H9 (cell line): ENCODE data around the gene EXOG. TPM values are rescaled to one million over a fixed set of nuclear protein-coding genes. Genes with fewer than 3 reads are reported as not detected.
A peak's percentile ranks its signal among the peaks of the same experiment; 100 is the strongest.

Experiments
- DNase-seq: peaks from one replicate; pipeline ENCODE4 v3.0.0-alpha.2; 2017
- H2AFZ ChIP-seq: one replicate; pipeline ENCODE4 v1.6.1; 2013; ENCODE audit warnings: mild to moderate bottlenecking, low read length, control low read depth, moderate library complexity
- H2AK5ac ChIP-seq: 2 replicates; pipeline ENCODE4 v1.6.1; 2013; ENCODE audit warnings: low read length, control low read depth, mixed read lengths; ENCODE audit not compliant: insufficient read length
- H2BK120ac ChIP-seq: one replicate; pipeline ENCODE4 v1.6.1; 2013; ENCODE audit warnings: low read depth, mild to moderate bottlenecking, low read length, control low read depth, inconsistent platforms; ENCODE audit not compliant: poor library complexity, severe bottlenecking
- H2BK12ac ChIP-seq: 2 replicates; pipeline ENCODE4 v1.6.1; 2013; ENCODE audit warnings: low read length, control low read depth, mixed read lengths, low read depth; ENCODE audit not compliant: insufficient read length
- H2BK15ac ChIP-seq: 2 replicates; pipeline ENCODE4 v1.6.1; 2013; ENCODE audit warnings: low read depth, low read length, control low read depth
- H2BK20ac ChIP-seq: one replicate; pipeline ENCODE4 v1.6.1; 2013; ENCODE audit warnings: low read depth, mild to moderate bottlenecking, low read length, control low read depth, inconsistent platforms; ENCODE audit not compliant: poor library complexity, severe bottlenecking
- H2BK5ac ChIP-seq: 2 replicates; pipeline ENCODE4 v1.6.1; 2013; ENCODE audit warnings: low read length, control low read depth, mixed read lengths; ENCODE audit not compliant: insufficient read length
- H3K14ac ChIP-seq: 2 replicates; pipeline ENCODE4 v1.6.1; 2013; ENCODE audit warnings: low read length, control low read depth; ENCODE audit not compliant: insufficient read depth
- H3K18ac ChIP-seq: 2 replicates; pipeline ENCODE4 v1.6.1; 2013; ENCODE audit warnings: low read depth, mild to moderate bottlenecking, mixed read lengths, low read length, control low read depth; ENCODE audit not compliant: insufficient read length
- H3K23ac ChIP-seq: 2 replicates; pipeline ENCODE4 v1.6.1; 2013; ENCODE audit warnings: low read length, control low read depth, mixed read lengths, low read depth; ENCODE audit not compliant: insufficient read length
- H3K23me2 ChIP-seq: 2 replicates; pipeline ENCODE4 v1.6.1; 2013; ENCODE audit warnings: low read depth, mild to moderate bottlenecking, mixed read lengths, low read length, control low read depth; ENCODE audit not compliant: insufficient read length, poor library complexity, severe bottlenecking
- H3K27ac ChIP-seq: 2 replicates; pipeline ENCODE4 v1.5.1; 2013; ENCODE audit warnings: low read length, control low read depth, mixed read lengths, low read depth; ENCODE audit not compliant: insufficient read length
- H3K27me3 ChIP-seq: 2 replicates; pipeline ENCODE4 v1.6.1; 2013; ENCODE audit warnings: low read length, control low read depth, inconsistent platforms; ENCODE audit not compliant: insufficient read depth
- H3K4ac ChIP-seq: 2 replicates; pipeline ENCODE4 v1.6.1; 2013; ENCODE audit warnings: low read depth, mild to moderate bottlenecking, control low read depth, inconsistent platforms, low read length, moderate library complexity
- H3K4me1 ChIP-seq: 2 replicates; pipeline ENCODE4 v1.6.1; 2013; ENCODE audit warnings: low read length, control low read depth, inconsistent platforms; ENCODE audit not compliant: insufficient read depth
- H3K4me2 ChIP-seq: 2 replicates; pipeline ENCODE4 v1.6.1; 2013; ENCODE audit warnings: low read length, control low read depth, mixed read lengths; ENCODE audit not compliant: insufficient read length, insufficient read depth
- H3K56ac ChIP-seq: 2 replicates; pipeline ENCODE4 v1.6.1; 2013; ENCODE audit warnings: low read depth, mild to moderate bottlenecking, mixed read lengths, low read length, control low read depth; ENCODE audit not compliant: insufficient read length
- H3K79me1 ChIP-seq: 2 replicates; pipeline ENCODE4 v1.6.1; 2013; ENCODE audit warnings: low read depth, mild to moderate bottlenecking, moderate library complexity, low read length, control low read depth, inconsistent platforms; ENCODE audit not compliant: insufficient read depth, poor library complexity, severe bottlenecking
- H3K79me2 ChIP-seq: 2 replicates; pipeline ENCODE4 v1.6.1; 2013; ENCODE audit warnings: low read length, control low read depth, inconsistent platforms; ENCODE audit not compliant: insufficient read depth
- H3K9ac ChIP-seq: 2 replicates; pipeline ENCODE4 v1.6.1; 2013; ENCODE audit warnings: low read length, control low read depth, mixed read lengths; ENCODE audit not compliant: insufficient read length; ENCODE audit errors: extremely low read depth
- H3K9me3 ChIP-seq: one replicate; pipeline ENCODE4 v1.6.1; 2013; ENCODE audit warnings: low read depth, low read length, inconsistent platforms; ENCODE audit not compliant: control insufficient read depth
- H3T11ph ChIP-seq: one replicate; pipeline ENCODE4 v1.6.1; 2013; ENCODE audit warnings: mild to moderate bottlenecking, low read length, control low read depth, inconsistent platforms
- H4K20me1 ChIP-seq: one replicate; pipeline ENCODE4 v1.6.1; 2013; ENCODE audit not compliant: control insufficient read depth, insufficient read length, insufficient read depth
- H4K5ac ChIP-seq: 2 replicates; pipeline ENCODE4 v1.6.1; 2013; ENCODE audit warnings: low read depth, mild to moderate bottlenecking, mixed read lengths, low read length, control low read depth; ENCODE audit not compliant: insufficient read length
- H4K8ac ChIP-seq: replicated peaks from 2 replicates; pipeline ENCODE4 v1.6.1; 2013; ENCODE audit warnings: low read length, control low read depth, mixed read lengths, low read depth; ENCODE audit not compliant: insufficient read length
- H4K91ac ChIP-seq: 2 replicates; pipeline ENCODE4 v1.6.1; 2013; ENCODE audit warnings: low read depth, mild to moderate bottlenecking, moderate library complexity, mixed read lengths, low read length, control low read depth; ENCODE audit not compliant: insufficient read length
- H3K27ac Mint-ChIP-seq, 3 experiments: 2 replicates in 2 of 3; 3 replicates in 1 of 3; pipeline ENCODE4 v1.8.0; 2020 to 2021; ENCODE audit warnings: mixed read lengths in 3 of 3, mild to moderate bottlenecking in 1 of 3, moderate library complexity in 1 of 3
- H3K27me3 Mint-ChIP-seq: 2 replicates; pipeline ENCODE4 v1.8.0; 2021; ENCODE audit warnings: low read depth, mild to moderate bottlenecking, moderate library complexity, mixed read lengths
- H3K36me3 Mint-ChIP-seq, 3 experiments: 2 replicates in 2 of 3; 3 replicates in 1 of 3; pipeline ENCODE4 v1.8.0; 2020 to 2021; ENCODE audit warnings: low read depth in 3 of 3, mixed read lengths in 3 of 3; ENCODE audit not compliant: insufficient read depth in 1 of 3
- H3K4me1 Mint-ChIP-seq, 2 experiments: 2 replicates each; pipeline ENCODE4 v1.8.0; 2020; ENCODE audit warnings: mixed read lengths in 2 of 2
- H3K4me3 Mint-ChIP-seq, 2 experiments: 2 replicates in 1 of 2; 3 replicates in 1 of 2; pipeline ENCODE4 v1.8.0; 2020 to 2021; ENCODE audit warnings: mild to moderate bottlenecking in 2 of 2, mixed read lengths in 2 of 2, moderate library complexity in 1 of 2
- H3K9me3 Mint-ChIP-seq, 2 experiments: 2 replicates in 1 of 2; 3 replicates in 1 of 2; pipeline ENCODE4 v1.8.0; 2020; ENCODE audit warnings: mild to moderate bottlenecking in 2 of 2, mixed read lengths in 2 of 2, moderate library complexity in 1 of 2
- WGBS: extraction: QIAGEN DNeasy Blood & Tissue Kit; methylation state at CpG from one replicate; pipeline ENCODE4 v1.1.7; 2013; ENCODE audit warnings: missing lambda C conversion rate, low lambda C conversion rate, mixed read lengths; ENCODE audit not compliant: insufficient read length; ENCODE audit errors: extremely low coverage; 5-methylcytosine and 5-hydroxymethylcytosine counted together
- total RNA-seq: library from RNA; stranded (reverse); gene quantifications from 2 replicates; pipeline ENCODE4 v1.2.1, GENCODE V29; 2021
- TF ChIP-seq, protein P1 (sequence below): fragments of 200-600 bp; sonication (generic); conservative IDR thresholded peaks from 3 replicates; pipeline ENCODE4 v1.8.0; 2021; ENCODE audit warnings: antibody characterized with exemption, mild to moderate bottlenecking

Gene EXOG
- total RNA-seq, 1 experiment from 2014 or later = 14.1 TPM

DNA sequence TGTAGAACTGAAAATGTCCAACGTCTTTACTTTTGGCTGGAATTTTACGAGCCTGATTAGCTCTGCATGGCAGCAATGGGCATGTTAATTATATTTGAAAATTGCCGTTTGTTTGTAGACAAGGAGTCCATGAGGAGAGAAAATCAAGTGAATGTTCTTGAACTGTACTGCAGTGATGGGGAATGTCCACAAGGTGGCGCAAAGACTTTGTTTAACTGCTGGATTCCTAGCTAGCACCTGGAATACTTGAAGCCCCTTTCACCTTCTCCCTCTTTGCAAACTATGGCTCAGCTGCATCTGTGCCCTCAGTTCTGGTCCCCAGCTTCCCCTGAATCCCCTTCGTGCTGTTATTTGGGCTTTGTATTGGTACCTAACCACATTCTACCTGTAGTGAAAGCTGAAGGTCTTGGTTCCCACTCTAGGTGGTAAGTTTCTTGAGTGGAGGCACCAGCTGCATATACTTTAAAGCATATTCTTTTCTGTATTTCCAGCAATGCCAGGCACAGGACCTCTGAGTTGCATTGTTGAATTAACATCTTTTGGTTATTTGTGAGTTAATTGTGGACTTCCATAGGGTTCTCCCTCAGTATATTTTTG is 25.3 kb downstream of the EXOG start:
- Histone ChIP-seq H2BK12ac (no peak overlapping the region), H3K79me1 (no peaks in the 10 kb centered on the region), H3K4me1 (peaks cover 5% of the 10 kb centered on the region; the same call in 1 of the 2 replicates), H2AFZ (no peak overlapping the region), H2BK5ac (no peak overlapping the region), H3K56ac (no peak overlapping the region), H3K4me2 (no peak overlapping the region), H4K5ac (no peak overlapping the region), H3K23ac (no peak overlapping the region), H3K23me2 (no peaks in the 10 kb centered on the region), H4K8ac (no peak overlapping the region), H3K9ac (no peak overlapping the region), H3T11ph (no peak overlapping the region), H2AK5ac (no peak overlapping the region), H2BK15ac (no peak overlapping the region), H4K20me1 (no peaks in the 10 kb centered on the region), H3K18ac (no peak overlapping the region), H3K79me2 (no peaks in the 10 kb centered on the region), H3K27me3 (no peaks in the 10 kb centered on the region), H3K4ac (no peak overlapping the region), H4K91ac (no peak overlapping the region), H3K27ac (no peak overlapping the region), H3K14ac (no peak overlapping the region), H3K9me3 (no peaks in the 10 kb centered on the region), H2BK20ac (no peak overlapping the region), H2BK120ac (no peak overlapping the region)
- H3K27me3 Mint-ChIP-seq = no peaks in the 10 kb centered on the region
- peak; percentile 80 for DNase-seq
- H3K27ac Mint-ChIP-seq = no peak overlapping the region
- no CpG with 5 or more reads among the region's 5 CpGs for WGBS
- peaks cover 23 to 28% of the 10 kb centered on the region in 2 experiments for H3K4me1 Mint-ChIP-seq
- H3K4me3 Mint-ChIP-seq = no peak overlapping the region
- peaks cover 23 to 34% (median 30%) of the 10 kb centered on the region in 3 experiments for H3K36me3 Mint-ChIP-seq
- H3K9me3 Mint-ChIP-seq = no peaks in the 10 kb centered on the region
- TF ChIP-seq, protein P1, sequence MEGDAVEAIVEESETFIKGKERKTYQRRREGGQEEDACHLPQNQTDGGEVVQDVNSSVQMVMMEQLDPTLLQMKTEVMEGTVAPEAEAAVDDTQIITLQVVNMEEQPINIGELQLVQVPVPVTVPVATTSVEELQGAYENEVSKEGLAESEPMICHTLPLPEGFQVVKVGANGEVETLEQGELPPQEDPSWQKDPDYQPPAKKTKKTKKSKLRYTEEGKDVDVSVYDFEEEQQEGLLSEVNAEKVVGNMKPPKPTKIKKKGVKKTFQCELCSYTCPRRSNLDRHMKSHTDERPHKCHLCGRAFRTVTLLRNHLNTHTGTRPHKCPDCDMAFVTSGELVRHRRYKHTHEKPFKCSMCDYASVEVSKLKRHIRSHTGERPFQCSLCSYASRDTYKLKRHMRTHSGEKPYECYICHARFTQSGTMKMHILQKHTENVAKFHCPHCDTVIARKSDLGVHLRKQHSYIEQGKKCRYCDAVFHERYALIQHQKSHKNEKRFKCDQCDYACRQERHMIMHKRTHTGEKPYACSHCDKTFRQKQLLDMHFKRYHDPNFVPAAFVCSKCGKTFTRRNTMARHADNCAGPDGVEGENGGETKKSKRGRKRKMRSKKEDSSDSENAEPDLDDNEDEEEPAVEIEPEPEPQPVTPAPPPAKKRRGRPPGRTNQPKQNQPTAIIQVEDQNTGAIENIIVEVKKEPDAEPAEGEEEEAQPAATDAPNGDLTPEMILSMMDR = peak; percentile 94
